Measurements from ENCODE around the gene RFX8. TPM values are rescaled to one million over a fixed set of nuclear protein-coding genes. Genes with fewer than 3 reads are reported as not detected.

Gene RFX8
- total and polyA plus RNA-seq, 2 of the 8 experiments (the other 6 are each of a cell fraction or from before 2014, with no cell fraction given), result 0.60 to 0.97 TPM

GRCh38 chr2:101371636-101372035 is 103.3 kb downstream of the RFX8 start (continued):
- TF ChIP-seq ATF2 (IDR thresholded peaks at IDR 0.05; ENCODE audit: low read length), result no peak
- no peak for TF ChIP-seq YY1 (IDR thresholded peaks at IDR 0.05; ENCODE audit: low read depth, low read length)
- TF ChIP-seq POLR2AphosphoS5 (IDR thresholded peaks at IDR 0.05; ENCODE audit: low read depth, low read length), result no peak
- TF ChIP-seq RBBP5 (IDR thresholded peaks at IDR 0.05; ENCODE audit: borderline replicate concordance, low read depth, low read length), result no peak
- no peak for TF ChIP-seq NRF1 (IDR thresholded peaks at IDR 0.05; ENCODE audit: low read depth, low read length)

Measured in H1 (cell line).